PC-3 (cell line): ENCODE results near the gene PHLDB1.

Source experiments
- EZH2 ChIP-seq: fragments of 300-600 bp; sonication (generic); IDR thresholded peaks from one replicate; pipeline ENCODE4 v1.6.1; 2017; ENCODE audit warnings: antibody characterized with exemption, mild to moderate bottlenecking, low read length; ENCODE audit not compliant: unreplicated experiment
- TF ChIP-seq, protein P1 (sequence below): fragments of 300-600 bp; sonication (generic); conservative IDR thresholded peaks from 2 replicates; pipeline ENCODE4 v1.5.1; 2017; ENCODE audit warnings: antibody characterized with exemption, low read depth, mild to moderate bottlenecking, low read length

DNA sequence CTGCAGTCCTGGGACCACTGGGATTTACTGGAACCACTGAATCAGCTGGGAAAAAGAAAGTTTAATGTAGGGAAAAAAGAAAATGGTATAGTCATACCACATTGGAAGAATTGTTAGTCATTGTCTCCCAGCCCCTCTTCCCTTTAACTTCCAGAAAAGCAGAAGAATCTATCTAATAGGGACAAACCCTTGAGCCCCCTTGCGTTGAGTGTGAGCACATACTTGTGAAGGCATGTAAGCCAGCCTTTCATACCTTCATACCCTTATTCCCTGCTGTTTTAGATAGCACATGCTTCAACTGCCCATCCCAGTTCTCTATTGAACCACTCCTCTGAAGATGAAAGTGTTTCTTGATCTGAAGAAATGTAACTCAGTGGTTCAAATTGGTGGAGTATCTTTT, 65.4 kb downstream of the PHLDB1 start:
- TF ChIP-seq, protein P1, sequence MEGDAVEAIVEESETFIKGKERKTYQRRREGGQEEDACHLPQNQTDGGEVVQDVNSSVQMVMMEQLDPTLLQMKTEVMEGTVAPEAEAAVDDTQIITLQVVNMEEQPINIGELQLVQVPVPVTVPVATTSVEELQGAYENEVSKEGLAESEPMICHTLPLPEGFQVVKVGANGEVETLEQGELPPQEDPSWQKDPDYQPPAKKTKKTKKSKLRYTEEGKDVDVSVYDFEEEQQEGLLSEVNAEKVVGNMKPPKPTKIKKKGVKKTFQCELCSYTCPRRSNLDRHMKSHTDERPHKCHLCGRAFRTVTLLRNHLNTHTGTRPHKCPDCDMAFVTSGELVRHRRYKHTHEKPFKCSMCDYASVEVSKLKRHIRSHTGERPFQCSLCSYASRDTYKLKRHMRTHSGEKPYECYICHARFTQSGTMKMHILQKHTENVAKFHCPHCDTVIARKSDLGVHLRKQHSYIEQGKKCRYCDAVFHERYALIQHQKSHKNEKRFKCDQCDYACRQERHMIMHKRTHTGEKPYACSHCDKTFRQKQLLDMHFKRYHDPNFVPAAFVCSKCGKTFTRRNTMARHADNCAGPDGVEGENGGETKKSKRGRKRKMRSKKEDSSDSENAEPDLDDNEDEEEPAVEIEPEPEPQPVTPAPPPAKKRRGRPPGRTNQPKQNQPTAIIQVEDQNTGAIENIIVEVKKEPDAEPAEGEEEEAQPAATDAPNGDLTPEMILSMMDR, result peak; percentile 53
- no peak for TF ChIP-seq EZH2
